Limb (tissue), 2 donors: ENCODE measurements around the gene MOB3B.

Experiments used
- DNase-seq, 2 donors: peaks; one replicate each; pipeline ENCODE4 v3.0.0-alpha.2; 2016; ENCODE audit errors: extremely low spot score in 2 of 2

Gene MOB3B

DNA sequence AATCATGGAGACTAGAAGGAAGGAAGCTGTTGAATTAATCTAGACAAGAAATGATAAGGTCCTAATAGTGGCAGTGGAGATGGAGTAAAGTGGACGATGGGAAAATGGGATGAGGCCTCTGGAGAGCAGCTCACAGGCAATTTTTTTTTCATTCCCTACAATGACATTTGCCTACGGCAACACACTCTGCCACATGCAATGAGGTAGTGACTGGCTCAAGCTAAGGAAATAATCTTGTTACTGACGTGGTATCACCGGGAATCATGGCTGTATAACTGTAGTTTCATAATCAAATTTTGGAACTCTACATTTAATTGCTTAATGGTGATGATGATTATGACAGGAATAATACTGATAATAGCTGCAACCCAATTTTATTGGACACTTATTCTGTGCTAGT, 12.1 kb upstream of the MOB3B start:
- no peak for DNase-seq

DNA sequence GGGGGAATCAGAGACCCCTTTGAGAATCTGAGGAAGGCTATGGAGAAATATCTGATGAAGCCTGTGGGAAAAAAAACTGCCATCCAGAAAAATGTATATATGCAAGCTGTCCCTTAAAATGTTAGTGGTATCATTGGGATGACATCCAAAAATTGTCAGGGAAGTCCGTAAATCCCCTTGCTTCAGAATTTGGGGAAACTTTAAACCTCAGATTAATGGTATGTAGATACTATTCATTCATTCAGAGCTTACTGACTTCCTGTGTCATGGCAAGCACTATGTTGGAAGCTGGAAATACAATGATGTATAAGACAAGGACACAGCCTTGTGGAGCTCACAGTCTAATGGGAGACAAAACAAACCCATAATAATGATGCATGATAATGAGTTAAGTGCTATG, 10.9 kb upstream of the MOB3B start:
- no peak for DNase-seq

DNA sequence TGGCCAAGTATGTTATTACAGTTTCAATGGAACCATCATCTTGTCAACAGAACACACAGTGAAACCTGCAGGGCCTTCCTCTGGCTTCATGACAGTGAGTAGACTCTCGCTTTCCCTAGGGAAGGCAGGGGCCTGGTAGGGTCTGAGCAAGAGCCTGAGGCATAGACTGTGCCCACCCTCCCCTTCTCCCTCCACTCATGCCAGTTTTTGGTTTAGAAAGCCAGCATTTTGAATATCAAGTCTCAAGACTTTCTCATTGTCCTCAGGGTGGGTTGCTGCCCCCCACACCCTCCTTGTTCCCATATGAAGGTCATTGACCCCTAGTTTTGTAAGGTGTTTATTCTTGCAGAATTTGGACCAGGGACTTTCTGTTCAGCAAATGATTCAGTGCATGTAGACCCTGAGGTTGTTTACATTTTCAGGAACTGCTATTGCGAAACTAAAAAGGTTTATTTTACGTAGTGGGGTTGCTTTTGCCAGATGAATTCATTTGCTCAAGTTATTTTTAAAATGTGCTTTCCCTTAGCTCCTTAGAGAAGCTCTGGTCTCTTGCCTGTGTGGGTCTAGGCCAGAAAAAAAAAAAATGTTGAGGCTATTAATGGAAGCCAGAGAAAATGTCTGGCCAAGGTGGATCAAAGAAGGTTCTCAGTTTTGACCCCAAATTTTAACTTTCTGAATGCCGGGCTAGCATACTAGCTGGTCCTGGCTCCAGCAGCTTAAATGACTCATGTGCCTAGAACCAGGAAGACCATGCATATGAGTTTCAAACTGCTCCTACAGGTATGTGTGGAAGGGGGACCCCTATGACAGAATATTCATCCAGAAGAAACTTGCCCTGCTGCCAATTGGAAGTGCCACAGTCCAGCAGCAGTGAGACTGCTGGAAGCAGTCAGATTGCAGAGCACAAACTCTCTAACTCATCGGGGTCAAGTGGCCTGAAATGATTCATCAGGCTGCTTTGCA, 10.1 kb upstream of the MOB3B start:
- peak in 1 of 2 donors; percentile 57 for DNase-seq

DNA sequence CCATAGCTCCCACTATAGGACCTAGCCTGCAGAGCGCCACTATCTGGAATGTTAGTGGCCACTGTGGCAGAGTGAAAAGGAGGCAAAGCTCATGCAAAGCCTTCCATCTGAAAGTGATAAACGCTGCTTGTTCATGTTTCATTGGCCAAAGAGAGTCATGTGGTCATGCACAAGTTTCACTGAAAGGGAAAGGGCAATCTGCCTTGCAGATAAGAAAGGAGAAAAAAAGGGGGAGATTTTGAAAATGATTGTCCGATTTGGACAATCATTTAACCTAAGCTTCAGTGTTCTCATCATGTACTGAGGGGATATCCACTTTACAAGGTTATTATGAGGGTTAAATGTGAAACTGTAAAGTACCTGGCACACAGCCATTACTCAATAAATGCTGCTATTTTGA, 9.0 kb upstream of the MOB3B start:
- DNase-seq = no peak

DNA sequence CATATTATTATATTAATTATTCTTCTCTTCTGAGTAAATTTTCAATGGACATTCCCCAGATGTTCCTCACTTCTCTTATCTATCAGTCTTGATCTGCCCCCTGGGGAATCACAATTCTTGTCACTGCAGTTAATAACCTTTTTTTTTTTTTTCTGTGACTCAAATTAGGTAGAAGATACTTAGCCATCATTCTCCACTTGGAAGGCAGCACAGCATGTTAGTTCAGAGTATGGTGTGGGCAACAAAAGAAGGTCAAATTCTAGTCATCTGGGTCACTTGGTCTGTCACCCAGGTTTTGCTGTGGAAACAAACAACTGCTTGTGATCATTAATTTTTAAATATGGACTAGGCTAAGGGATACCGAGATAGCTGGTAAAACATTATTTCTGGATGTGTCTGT, 8.1 kb upstream of the MOB3B start:
- no peak for DNase-seq

DNA sequence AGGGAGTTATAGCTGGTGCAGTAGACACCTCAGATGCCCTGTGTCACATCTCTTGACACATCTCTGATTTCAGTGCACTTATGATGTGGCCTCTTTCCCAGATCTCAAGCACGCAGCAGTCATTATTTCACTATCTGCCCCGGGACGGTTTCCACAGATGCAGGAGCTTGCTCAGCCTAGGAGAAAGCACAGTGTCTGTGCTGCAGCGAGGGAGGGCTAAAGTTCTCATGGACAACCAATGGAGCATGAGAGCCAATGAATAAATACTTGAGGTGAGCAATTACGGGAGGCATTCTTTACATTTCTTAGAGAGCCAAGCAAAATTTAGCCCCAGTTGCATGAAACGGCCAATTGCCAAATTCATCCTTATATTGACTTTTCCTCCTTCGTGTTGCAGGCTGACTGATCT, 7.4 kb upstream of the MOB3B start:
- no peak for DNase-seq

DNA sequence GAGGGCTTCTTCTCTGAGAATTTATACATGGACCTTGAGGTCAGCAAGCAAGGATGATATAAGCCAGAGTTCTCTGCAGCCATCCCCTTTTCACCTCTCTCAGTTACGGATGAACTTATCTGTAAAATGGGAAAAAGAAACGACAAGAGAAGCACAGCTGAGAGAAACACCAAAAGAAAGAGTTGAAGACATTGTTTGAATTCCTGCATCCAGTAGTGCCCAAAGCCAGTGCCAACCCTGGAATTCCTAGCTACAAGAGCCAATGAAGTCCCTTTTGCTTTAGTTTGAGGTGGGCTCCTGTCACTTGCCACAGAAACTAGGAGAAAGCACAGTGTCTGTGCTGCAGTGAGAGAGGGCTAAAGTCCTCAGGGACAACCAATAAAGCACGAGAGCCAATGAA, 6.6 kb upstream of the MOB3B start:
- no peak for DNase-seq

DNA sequence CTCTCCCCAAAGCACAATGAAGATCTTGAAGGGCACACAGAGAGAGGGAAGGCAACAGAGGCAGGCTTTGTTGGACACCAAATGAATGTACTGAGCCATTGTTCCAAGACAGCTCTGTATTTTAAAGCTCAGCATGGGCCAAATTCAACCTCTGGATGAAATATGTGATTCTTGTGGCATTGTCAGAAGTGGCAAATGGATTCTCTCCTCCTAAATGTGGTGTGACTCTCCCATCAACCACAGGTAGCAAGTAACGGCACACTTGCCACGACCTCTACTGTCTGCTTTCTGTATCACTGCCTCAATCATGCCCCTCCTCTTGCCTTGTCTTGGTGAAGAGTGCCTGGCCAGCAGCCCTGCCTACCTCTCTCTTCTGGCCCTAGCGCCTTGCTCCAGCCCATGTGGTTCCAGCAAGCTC, 6.1 kb upstream of the MOB3B start:
- DNase-seq = no peak

DNA sequence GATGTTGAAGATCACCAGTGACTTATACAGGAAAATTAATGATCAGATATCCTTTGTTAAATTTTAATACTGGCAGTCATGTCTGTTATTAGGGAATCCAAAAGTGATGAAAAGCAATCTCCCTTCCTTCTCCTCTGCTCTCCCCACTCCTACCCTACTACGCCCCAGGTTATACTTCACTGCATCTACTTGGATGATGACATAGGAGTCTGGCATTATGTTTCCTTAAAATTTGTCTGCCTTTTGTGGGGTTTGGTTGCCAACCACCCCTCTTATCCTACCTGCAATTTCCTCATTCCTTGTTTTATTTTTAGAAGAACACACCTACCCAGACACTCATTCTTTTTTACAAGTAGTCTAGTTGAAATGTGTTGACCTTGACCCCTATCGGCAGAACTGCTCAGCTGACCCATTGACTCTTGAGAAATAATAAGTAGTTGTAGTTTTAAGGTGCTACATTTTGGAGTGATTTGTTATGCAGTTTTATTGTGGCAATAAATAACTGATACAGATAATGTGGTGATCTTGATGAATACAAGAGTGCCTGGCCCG, 5.1 kb upstream of the MOB3B start:
- no peak for DNase-seq

DNA sequence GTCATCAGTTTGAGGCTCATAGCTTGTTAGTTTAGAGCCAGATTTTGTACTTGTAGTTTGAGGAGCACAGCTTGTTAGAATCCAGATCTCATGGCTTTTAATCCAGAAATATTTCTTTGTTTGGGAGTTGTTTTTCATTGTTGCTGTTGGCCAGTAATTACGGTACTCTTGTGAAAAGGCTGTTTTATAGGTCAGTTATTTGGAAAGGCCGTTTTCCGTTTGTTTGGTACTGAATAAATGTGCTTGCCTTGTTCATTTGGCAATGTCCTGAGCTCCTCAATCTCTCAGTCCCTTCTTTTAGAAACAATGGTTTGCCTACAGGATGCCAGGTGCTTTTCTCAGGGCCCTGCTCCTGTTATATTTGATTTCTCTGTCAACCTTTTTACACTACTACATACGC, 4.5 kb upstream of the MOB3B start:
- no peak for DNase-seq

DNA sequence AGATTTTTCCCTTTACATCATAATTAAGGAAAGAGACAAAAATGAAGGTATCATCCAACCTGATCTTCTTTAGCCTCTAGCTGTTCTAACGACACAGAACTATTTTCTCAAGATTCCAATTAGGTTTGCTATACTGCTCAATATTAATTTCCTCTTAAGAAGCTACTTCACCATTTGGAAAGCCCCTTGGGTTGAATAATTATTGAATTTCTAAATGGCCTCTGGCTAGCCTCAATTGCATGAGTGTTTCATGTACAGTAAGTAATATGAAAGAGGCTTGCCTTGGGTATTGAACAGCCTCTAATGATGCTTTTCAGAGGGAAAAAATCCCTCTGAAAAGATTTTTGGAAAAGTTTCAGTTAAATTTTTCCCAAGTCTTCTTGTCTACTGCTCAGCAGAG, 3.7 kb upstream of the MOB3B start:
- DNase-seq = no peak

DNA sequence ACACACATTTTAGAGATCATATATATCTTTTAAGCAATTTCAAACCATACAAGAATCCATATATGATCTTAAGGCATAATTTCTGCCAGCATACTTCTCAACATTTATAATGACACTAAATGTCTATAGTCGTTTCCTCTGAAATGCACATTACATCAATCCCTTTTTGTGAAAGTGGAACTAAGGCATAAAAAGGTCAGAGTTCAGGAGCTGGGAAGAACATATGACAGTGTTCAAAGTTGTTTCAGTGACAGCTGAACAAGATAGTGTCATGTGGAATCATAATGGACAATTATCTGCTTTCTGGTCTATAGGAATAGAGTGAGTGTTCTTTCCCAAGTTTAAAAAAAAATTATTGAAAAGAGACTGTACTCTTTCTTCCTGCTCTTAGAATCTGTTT, 2.4 kb upstream of the MOB3B start:
- no peak for DNase-seq

DNA sequence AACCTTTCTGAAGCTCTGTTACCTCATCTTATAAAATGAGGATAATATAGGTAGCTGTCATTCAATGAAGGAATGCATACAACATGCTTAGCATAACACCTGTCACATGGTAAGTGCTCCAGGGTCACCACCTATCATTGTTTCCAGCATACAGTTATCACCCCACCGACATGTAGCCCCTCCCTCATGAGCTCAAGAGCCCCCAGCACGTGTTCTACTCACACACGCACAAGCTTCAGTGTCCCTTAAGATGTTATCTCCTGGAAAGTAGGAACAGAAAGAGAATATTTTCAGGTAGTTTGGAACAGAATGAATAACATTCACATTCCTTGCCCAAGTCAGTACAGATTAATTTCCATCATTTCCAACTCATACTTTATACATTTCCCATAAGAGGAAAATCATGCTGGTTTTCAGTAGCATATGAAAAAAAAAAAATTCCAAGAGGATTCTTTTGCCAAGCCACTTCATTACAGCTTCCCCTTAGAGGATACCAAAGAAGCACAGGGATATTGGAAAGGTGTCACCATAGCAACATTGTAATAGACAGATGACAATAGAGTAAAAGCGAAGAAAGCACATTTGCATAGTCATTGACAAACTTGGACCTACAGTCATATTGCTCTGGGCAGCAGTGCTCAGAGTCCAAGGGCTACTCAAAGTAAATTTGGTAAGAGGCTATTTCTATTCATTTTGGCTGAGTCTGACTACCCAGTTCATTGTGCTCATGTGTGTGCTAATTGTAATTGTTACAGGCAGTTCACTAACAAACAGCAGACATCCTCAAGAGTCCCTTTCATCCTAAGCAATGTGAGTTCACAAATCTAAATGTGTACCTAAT, 1.5 kb upstream of the MOB3B start:
- no peak for DNase-seq

DNA sequence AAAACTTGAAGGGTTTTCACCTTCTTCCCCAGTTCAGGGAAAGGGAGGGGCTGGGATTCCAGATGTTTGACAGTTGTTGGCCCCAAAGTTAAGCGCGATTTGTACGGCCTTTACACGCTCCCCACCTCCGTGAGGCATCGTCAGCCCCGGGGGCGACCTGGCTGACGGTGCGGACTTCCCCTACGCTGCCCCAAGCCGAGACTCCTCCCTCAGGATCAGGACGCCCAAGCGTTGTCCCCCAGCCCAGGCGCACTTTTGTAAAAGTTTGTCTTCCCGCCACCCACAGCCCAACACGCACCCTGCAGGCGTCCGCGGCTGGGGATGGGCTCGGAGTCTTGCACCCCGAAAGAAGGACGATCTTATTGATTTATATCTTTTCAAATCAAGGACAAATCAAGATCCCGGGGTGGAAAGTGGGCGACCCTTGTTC, 713 bp downstream of the MOB3B start:
- peak; percentile 36 to 74 for DNase-seq

DNA sequence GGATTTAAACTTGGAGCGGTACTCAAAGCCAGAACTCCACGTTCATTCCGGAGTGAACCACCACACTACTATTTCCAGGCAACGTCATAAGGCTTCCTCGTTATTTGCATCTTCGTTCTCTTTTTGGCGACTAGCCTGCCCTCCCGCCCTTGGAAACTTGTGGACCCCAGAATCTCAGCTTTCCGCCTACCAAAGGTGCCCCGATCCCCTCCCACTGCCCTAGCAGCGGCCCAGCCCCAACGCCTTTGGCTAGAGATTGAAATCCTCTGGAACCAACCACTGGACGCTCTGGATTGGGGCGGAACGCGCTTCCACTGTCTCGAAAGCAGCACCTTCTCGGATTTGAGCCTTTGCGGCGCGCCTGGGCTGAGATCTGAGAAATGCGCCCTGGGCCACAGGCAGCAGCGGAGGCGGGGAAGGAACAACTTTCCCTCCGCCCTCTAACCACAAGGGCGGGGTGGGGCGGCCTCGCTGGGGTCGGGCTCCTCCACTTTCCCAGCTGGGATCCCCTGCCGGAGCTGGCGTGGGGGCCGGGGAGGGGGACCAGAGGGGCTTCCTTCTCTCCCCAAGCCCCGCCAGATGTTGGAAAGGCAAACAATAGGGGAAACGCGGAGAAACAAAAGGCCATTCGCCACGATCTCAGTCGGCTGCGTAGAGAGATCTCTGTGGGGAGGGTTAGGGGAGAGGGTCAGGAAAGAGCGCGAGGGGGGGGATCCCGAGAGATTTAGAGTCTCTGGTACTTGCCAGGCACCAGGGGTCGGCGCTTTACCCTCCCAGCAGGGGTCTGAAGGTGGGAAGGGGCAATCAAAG, 1.3 kb downstream of the MOB3B start:
- DNase-seq = peak; percentile 66 to 85

DNA sequence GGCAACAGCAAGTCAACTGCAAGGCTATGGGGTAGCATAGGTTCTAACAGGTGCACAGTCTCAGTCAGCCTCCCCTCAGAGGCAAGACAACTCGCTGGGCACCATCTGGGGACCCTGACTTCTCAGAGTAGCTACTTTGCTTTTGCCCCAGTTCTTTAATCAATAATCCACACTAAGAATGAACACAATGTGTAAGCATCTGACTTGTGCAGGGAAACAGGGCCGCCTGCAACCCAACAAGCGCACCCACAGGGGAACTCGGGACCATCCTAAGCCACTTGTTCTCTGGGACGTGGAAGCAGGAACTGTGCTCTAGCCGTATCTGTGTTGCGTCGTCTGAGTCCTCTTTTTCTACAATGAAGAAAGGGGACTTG, 1.9 kb downstream of the MOB3B start:
- DNase-seq = no peak

DNA sequence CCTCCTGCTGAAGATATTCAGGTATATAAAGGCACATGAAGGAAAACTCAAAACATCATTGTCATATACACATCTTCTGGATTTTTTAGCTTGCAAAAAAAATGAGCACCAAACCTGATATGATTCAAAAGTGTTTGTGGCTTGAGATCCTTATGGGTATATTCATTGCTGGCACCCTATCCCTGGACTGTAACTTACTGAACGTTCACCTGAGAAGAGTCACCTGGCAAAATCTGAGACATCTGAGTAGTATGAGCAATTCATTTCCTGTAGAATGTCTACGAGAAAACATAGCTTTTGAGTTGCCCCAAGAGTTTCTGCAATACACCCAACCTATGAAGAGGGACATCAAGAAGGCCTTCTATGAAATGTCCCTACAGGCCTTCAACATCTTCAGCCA, 5.4 kb downstream of the MOB3B start, which contains the start of gene IFNK:
Gene IFNK, plus strand, starts transcription at position 55 of the 400 bp plus-strand sequence. Its CDS starts 47 bp downstream, at position 102.
- DNase-seq = no peak

DNA sequence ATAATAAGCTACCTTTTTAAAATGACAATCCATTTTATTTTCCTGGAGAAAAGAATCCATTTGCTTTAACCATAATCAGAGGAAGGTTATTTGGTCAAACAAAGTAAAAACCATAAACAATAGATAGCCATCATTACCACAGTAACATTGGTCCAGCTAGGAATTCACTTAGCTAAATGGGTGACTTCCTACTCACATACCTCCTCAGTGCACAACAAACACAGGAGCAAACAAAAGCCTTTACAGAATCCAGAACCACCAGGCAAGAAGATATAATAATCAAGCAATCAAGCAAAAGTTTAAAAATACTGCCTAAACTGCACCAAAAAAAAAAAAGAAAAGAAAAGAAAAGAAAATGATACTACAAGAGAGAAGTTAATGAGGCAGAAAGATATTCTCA, 6.5 kb downstream of the MOB3B start:
- DNase-seq = no peak

DNA sequence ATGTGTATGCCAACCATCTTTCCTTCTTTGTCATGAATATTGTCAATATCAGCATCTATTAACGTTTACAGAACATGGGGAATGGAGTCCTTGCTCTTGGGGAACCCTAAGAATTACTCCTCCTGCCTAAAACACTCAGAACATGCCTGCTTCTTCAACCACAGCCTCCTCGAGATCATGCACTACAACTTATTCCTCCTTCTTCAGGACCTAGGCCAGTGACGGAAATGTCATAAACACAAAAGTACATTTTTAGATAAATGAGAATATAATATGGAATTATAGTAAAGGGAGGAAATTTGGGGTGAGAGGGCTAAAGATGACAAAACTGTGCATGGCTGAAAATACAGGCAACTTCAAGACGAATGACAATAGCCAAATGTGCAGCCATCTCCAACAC, 8.6 kb downstream of the MOB3B start:
- DNase-seq = no peak

DNA sequence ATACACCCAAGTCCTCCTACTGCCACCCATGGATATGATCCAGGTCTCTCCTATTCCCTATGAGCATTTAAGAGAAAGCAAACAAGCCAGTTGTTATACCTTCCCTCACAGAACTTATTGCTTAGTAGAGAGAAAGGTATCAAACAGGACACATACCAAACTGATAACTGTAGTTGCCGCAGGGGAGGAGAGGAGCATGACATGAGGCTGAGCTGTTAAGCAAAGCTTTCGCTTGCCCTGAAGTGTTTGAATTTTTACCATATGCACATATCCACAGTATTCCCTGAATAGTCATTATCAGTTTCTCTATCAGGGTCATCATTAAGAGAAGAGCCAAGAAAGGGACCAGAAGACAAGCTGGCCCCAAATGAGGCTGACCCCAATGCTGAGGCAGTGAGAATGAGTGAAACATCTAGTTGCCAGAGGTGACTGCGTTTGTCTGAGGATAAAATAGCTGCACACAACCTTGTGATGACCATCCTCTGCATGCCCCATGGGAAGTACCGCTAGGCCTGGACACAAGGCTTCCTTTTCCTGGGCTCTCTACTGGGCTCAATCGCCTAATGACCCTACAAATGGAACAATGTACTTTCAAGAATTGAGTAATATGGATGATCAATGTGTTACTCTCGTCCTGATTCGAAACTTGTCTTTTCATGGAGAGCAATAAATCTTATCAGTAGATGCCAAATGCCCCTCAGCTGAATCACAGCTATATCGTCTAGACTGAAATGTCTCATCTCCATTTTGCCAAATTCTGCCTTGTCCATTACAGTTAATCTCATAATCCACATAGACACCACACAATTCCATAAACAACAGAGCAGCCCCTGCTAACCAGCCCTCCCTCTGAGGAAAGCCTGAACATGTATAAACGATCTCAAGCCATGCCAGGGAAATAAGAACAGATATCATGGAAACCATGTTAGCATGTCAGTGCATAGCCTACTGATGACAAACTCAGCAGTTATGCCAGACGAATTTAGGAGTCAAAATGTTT, 9.8 kb downstream of the MOB3B start:
- no peak for DNase-seq
